NCI-H446 (cell line): ENCODE results near the gene IRS2.

Experiments used
- DNase-seq, 2 experiments: peaks; one replicate each; lab custom pipeline; 2025; lab: John Stamatoyannopoulos, UW

The IRS2 gene

GRCh38 chr13:109706015-109706715 lies 80.2 kb downstream of the IRS2 start:
- DNase-seq = no peak

- no peak for DNase-seq
These were observed 81.4 kb downstream of the IRS2 start for GRCh38 chr13:109704771-109705635.

GRCh38 chr13:109703250-109703649 lies 83.1 kb downstream of the IRS2 start:
- DNase-seq = no peak
